Measurements from ENCODE around the gene OR10D3. TPM values are rescaled to one million over a fixed set of nuclear protein-coding genes. Genes with fewer than 3 reads are reported as not detected.

OR10D3 gene
- total RNA-seq, 1 donor from 2014 or later, result not detected

DNA sequence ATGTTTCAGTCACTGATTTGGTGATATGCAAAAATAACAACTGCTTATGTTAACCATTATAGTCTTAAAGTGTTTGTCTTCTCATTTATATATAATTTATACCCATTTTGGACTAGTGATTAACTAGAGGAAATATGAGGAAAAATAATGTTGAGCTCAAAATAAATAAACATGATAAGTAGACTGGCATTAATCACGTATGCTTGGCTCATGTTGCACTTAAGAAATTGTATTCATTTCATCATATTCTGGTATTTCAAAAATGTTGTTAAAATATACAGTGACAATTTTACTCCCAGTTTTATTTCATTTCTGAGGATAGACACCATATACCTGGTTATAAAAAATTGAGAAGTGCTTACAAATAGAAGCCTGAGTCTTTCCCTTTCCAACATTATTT is 3.8 kb upstream of the OR10D3 start:
- H3K27ac ChIP-seq, result no peak overlapping the region
- no peaks in the 10 kb centered on the region for H3K9me3 ChIP-seq
- H3K4me3 ChIP-seq, result no peak overlapping the region
- no peak for DNase-seq
- H3K4me1 ChIP-seq, result no peaks in the 10 kb centered on the region
- TF ChIP-seq, protein P1, sequence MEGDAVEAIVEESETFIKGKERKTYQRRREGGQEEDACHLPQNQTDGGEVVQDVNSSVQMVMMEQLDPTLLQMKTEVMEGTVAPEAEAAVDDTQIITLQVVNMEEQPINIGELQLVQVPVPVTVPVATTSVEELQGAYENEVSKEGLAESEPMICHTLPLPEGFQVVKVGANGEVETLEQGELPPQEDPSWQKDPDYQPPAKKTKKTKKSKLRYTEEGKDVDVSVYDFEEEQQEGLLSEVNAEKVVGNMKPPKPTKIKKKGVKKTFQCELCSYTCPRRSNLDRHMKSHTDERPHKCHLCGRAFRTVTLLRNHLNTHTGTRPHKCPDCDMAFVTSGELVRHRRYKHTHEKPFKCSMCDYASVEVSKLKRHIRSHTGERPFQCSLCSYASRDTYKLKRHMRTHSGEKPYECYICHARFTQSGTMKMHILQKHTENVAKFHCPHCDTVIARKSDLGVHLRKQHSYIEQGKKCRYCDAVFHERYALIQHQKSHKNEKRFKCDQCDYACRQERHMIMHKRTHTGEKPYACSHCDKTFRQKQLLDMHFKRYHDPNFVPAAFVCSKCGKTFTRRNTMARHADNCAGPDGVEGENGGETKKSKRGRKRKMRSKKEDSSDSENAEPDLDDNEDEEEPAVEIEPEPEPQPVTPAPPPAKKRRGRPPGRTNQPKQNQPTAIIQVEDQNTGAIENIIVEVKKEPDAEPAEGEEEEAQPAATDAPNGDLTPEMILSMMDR (IDR thresholded peaks at IDR 0.05), result no peak
- intact Hi-C loops (cut with DNase I), result no loop called here
- no peak for ATAC-seq
- no peaks in the 10 kb centered on the region for H3K36me3 ChIP-seq
- no peaks in the 10 kb centered on the region for H3K27me3 ChIP-seq

- TF ChIP-seq, protein P1 (IDR thresholded peaks at IDR 0.05), result no peak
- Histone ChIP-seq H3K4me3 (no peak overlapping the region), H3K9me3 (no peaks in the 10 kb centered on the region), H3K4me1 (no peaks in the 10 kb centered on the region), H3K27me3 (no peaks in the 10 kb centered on the region), H3K27ac (no peak overlapping the region), H3K36me3 (no peaks in the 10 kb centered on the region)
- no peak for DNase-seq
- no peak for ATAC-seq
- intact Hi-C loops (cut with DNase I), result no loop called here
These were observed 7.4 kb downstream of the OR10D3 start for GRCh38 chr11:124190298-124191139.

GRCh38 chr11:124193221-124194010 is 10.3 kb downstream of the OR10D3 start:
- H3K9me3 ChIP-seq, result no peaks in the 10 kb centered on the region
- ATAC-seq (peak; percentile 27), DNase-seq (no peak)
- intact Hi-C loops (cut with DNase I), result no loop called here
- no peaks in the 10 kb centered on the region for H3K4me1 ChIP-seq
- H3K27ac ChIP-seq, result no peak overlapping the region
- H3K4me3 ChIP-seq, result no peak overlapping the region
- TF ChIP-seq, protein P1 (IDR thresholded peaks at IDR 0.05), result no peak
- H3K27me3 ChIP-seq, result no peaks in the 10 kb centered on the region
- H3K36me3 ChIP-seq, result no peaks in the 10 kb centered on the region

DNA sequence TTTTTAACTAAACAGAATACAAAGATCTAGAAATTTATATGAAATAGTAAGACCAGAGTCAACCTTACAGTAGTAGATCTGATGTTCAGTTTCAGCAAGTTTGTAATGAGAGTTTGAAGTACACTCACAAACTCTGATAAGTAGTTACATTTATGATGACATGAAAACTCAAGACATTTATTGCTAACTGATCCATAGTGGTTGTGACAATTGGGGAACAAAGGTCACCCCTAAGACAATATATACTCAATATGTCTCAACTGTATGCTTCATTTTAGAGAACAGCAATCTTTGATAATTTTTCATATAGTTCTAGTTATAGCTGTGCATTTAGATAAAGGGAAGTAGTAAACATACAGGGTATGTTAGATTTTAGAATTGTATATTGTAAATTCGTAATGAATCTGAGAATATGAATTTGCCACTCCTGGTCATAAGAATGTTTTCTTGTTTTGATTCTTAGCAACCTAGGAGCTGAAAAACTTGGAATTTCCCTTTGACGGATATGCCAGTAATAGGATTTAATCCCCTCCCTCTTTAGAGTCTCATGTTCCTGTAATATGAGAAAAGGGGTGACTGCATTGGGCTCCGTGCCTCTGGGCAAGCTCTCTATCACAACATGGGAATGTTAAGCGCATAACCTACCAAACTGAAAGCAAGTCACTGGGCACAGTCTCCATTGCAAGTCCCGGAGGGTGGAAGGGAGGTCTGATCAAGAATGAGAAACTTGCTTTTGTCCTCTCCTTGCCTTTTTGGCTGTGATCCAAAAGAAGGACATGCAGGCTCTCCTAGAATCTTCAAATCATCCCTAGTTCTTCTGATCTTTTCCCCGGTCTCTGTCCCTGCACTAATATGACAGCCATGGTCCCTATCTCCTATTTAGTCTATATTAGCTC is 11.4 kb downstream of the OR10D3 start:
- Histone ChIP-seq H3K27me3 (no peaks in the 10 kb centered on the region), H3K4me1 (no peaks in the 10 kb centered on the region), H3K27ac (peak overlapping the region; percentile 64), H3K9me3 (no peaks in the 10 kb centered on the region), H3K4me3 (no peak overlapping the region), H3K36me3 (no peaks in the 10 kb centered on the region)
- ATAC-seq (peak; percentile 33), DNase-seq (no peak)
- TF ChIP-seq, protein P1 (IDR thresholded peaks at IDR 0.05), result no peak
- intact Hi-C loops (cut with DNase I), result no loop called here

GRCh38 chr11:124195189-124195734 is 12.1 kb downstream of the OR10D3 start:
- DNase-seq, result no peak
- no peaks in the 10 kb centered on the region for H3K9me3 ChIP-seq
- no peaks in the 10 kb centered on the region for H3K36me3 ChIP-seq
- H3K4me1 ChIP-seq, result no peaks in the 10 kb centered on the region
- intact Hi-C loops (cut with DNase I), result no loop called here
- H3K27me3 ChIP-seq, result no peaks in the 10 kb centered on the region
- H3K27ac ChIP-seq, result no peak overlapping the region
- ATAC-seq, result peak; percentile 94
- TF ChIP-seq, protein P1 (IDR thresholded peaks at IDR 0.05), result peak; percentile 65
- H3K4me3 ChIP-seq, result no peak overlapping the region
